Astrocyte (in vitro differentiated cells and primary cell): Measurements from ENCODE around the gene HSCB. TPM values are rescaled to one million over a fixed set of nuclear protein-coding genes. Genes with fewer than 3 reads are reported as not detected.

Source experiments
- DNase-seq: peaks from one replicate; pipeline ENCODE4 v3.0.0-alpha.2; 2010; ENCODE audit warnings: low read depth
- FAIRE-seq: peaks from 2 replicates; lab custom pipeline; 2011; peaks lifted over from hg19 to GRCh38; lab: Jason Lieb, UNC
- H2AFZ ChIP-seq: 2 replicates; pipeline ENCODE4 v1.6.0; 2012; ENCODE audit warnings: low read depth, low read length, inconsistent platforms
- H3K27ac ChIP-seq: 2 replicates; pipeline ENCODE4 v1.5.1; 2011; ENCODE audit warnings: low read depth, low read length, inconsistent platforms
- H3K27me3 ChIP-seq: 2 replicates; pipeline ENCODE4 v1.6.0; 2011; ENCODE audit warnings: low read length, inconsistent platforms; ENCODE audit not compliant: insufficient read depth
- H3K36me3 ChIP-seq: 2 replicates; pipeline ENCODE4 v1.5.1; 2011; ENCODE audit warnings: low read length, inconsistent platforms; ENCODE audit not compliant: insufficient read depth
- H3K4me1 ChIP-seq: 2 replicates; pipeline ENCODE4 v1.5.1; 2011; ENCODE audit warnings: low read length, inconsistent platforms; ENCODE audit not compliant: insufficient read depth
- H3K4me2 ChIP-seq: 2 replicates; pipeline ENCODE4 v1.6.0; 2012; ENCODE audit warnings: low read length, inconsistent platforms
- H3K4me3 ChIP-seq: 2 replicates; pipeline ENCODE4 v1.5.1; 2011; ENCODE audit warnings: low read depth, mild to moderate bottlenecking, low read length, inconsistent platforms; ENCODE audit not compliant: insufficient read depth
- H3K79me2 ChIP-seq: 2 replicates; pipeline ENCODE4 v1.6.0; 2012; ENCODE audit warnings: mild to moderate bottlenecking, low read length, inconsistent platforms; ENCODE audit not compliant: insufficient read depth
- H3K9ac ChIP-seq: 2 replicates; pipeline ENCODE4 v1.6.0; 2012; ENCODE audit warnings: mild to moderate bottlenecking, low read length, inconsistent platforms
- H3K9me3 ChIP-seq: 2 replicates; pipeline ENCODE4 v1.5.1; 2012; ENCODE audit warnings: low read depth, mild to moderate bottlenecking, low read length, inconsistent platforms; ENCODE audit not compliant: insufficient read depth
- H4K20me1 ChIP-seq: 2 replicates; pipeline ENCODE4 v1.6.0; 2012; ENCODE audit warnings: low read length, inconsistent platforms; ENCODE audit not compliant: insufficient read depth
- H3K27ac Mint-ChIP-seq: one replicate; pipeline ENCODE4 v1.8.0; 2021; ENCODE audit warnings: mild to moderate bottlenecking, mixed read lengths; ENCODE audit not compliant: unreplicated experiment
- H3K27me3 Mint-ChIP-seq: one replicate; pipeline ENCODE4 v1.8.0; 2021; ENCODE audit warnings: low read depth, mixed read lengths; ENCODE audit not compliant: unreplicated experiment
- H3K36me3 Mint-ChIP-seq: one replicate; pipeline ENCODE4 v1.8.0; 2021; ENCODE audit warnings: low read depth, mixed read lengths; ENCODE audit not compliant: unreplicated experiment
- H3K4me1 Mint-ChIP-seq: one replicate; pipeline ENCODE4 v1.8.0; 2021; ENCODE audit warnings: low read depth, mixed read lengths; ENCODE audit not compliant: unreplicated experiment
- H3K4me3 Mint-ChIP-seq: one replicate; pipeline ENCODE4 v1.8.0; 2021; ENCODE audit warnings: mild to moderate bottlenecking, moderate library complexity, mixed read lengths; ENCODE audit not compliant: unreplicated experiment
- H3K9me3 Mint-ChIP-seq: one replicate; pipeline ENCODE4 v1.8.0; 2021; ENCODE audit warnings: mild to moderate bottlenecking, mixed read lengths; ENCODE audit not compliant: unreplicated experiment
- CTCF ChIP-seq: IDR thresholded peaks from 2 replicates; pipeline ENCODE4 v1.5.1; 2011; ENCODE audit warnings: low read depth, mild to moderate bottlenecking, inconsistent platforms, low read length, moderate library complexity; ENCODE audit not compliant: insufficient read depth
- EZH2 ChIP-seq: IDR thresholded peaks from 2 replicates; pipeline ENCODE4 v1.6.1; 2012; ENCODE audit warnings: mild to moderate bottlenecking, low read length, inconsistent platforms; ENCODE audit not compliant: insufficient read depth
- total RNA-seq: library from RNA; stranded (reverse); gene quantifications from 2 replicates; pipeline ENCODE4 v1.2.1, GENCODE V29; 2021

Gene HSCB
- total RNA-seq, 1 donor from 2014 or later, result 10.7 TPM

- Mint-ChIP-seq H3K4me1 (no peaks in the 10 kb centered on the region), H3K9me3 (no peaks in the 10 kb centered on the region), H3K36me3 (no peaks in the 10 kb centered on the region), H3K27ac (no peak overlapping the region), H3K4me3 (no peak overlapping the region), H3K27me3 (no peaks in the 10 kb centered on the region)
- FAIRE-seq, result no peak
- H3K27me3 ChIP-seq, result no peaks in the 10 kb centered on the region
- no peak overlapping the region for H3K27ac ChIP-seq
- H3K4me3 ChIP-seq, result no peak overlapping the region
- no peaks in the 10 kb centered on the region for H3K36me3 ChIP-seq
- no peaks in the 10 kb centered on the region for H3K9me3 ChIP-seq
- H3K4me2 ChIP-seq, result no peak overlapping the region
- H3K9ac ChIP-seq, result no peak overlapping the region
- no peak for DNase-seq
- no peak overlapping the region for H2AFZ ChIP-seq
- H3K4me1 ChIP-seq, result peaks cover 3% of the 10 kb centered on the region
- peaks cover 7% of the 10 kb centered on the region for H3K79me2 ChIP-seq
- H4K20me1 ChIP-seq, result no peaks in the 10 kb centered on the region
- no peak for TF ChIP-seq EZH2
- TF ChIP-seq CTCF, result no peak
Observed at GRCh38 chr22:28768701-28769393, 27.0 kb downstream of the HSCB start.

GRCh38 chr22:28769394-28770085, 27.7 kb downstream of the HSCB start:
- no peak for FAIRE-seq
- no peak for DNase-seq
- H3K4me3 Mint-ChIP-seq, result no peak overlapping the region
- H3K27me3 Mint-ChIP-seq, result no peaks in the 10 kb centered on the region
- peaks cover 13% of the 10 kb centered on the region for H3K79me2 ChIP-seq
- H3K27ac ChIP-seq, result no peak overlapping the region
- no peaks in the 10 kb centered on the region for H3K36me3 Mint-ChIP-seq
- peaks cover 2% of the 10 kb centered on the region for H4K20me1 ChIP-seq
- no peak overlapping the region for H2AFZ ChIP-seq
- no peaks in the 10 kb centered on the region for H3K9me3 Mint-ChIP-seq
- H3K4me1 ChIP-seq, result peaks cover 3% of the 10 kb centered on the region
- H3K4me1 Mint-ChIP-seq, result no peaks in the 10 kb centered on the region
- no peaks in the 10 kb centered on the region for H3K9me3 ChIP-seq
- H3K4me3 ChIP-seq, result no peak overlapping the region
- TF ChIP-seq EZH2, result no peak
- TF ChIP-seq CTCF, result no peak
- H3K36me3 ChIP-seq, result peaks cover 2% of the 10 kb centered on the region
- H3K9ac ChIP-seq, result no peak overlapping the region
- no peak overlapping the region for H3K27ac Mint-ChIP-seq
- H3K27me3 ChIP-seq, result no peaks in the 10 kb centered on the region
- H3K4me2 ChIP-seq, result no peak overlapping the region
